Stimulated activated CD4-positive, alpha-beta T cell treated with anti-CD3 and anti-CD28 coated beads, TNF-alpha, amount 100 ng/mL, for 24 hours (primary cell): ENCODE measurements around the gene MAN1B1.

Experiments used
- DNase-seq, 3 experiments: peaks; one replicate each; pipeline ENCODE4 v3.0.0-alpha.2; 2020; ENCODE audit warnings: low read depth in 3 of 3

MAN1B1 gene

GRCh38 chr9:137086531-137087408 is at the start of gene MAN1B1:
Gene MAN1B1, plus strand, starts transcription at chr9:137086985. Its CDS starts 15 bp downstream, at chr9:137087000.
- DNase-seq: peak; percentile 99 to 100 (median 100)

GRCh38 chr9:137037035-137037434 is 49.8 kb upstream of the MAN1B1 start:
- DNase-seq: no peak

- DNase-seq: no peak
Measured at GRCh38 chr9:137037483-137037882, 49.3 kb upstream of the MAN1B1 start.

- no peak for DNase-seq
Measured at GRCh38 chr9:137038916-137039315, 47.9 kb upstream of the MAN1B1 start.

- DNase-seq: no peak
Measured at GRCh38 chr9:137039611-137040366, 47.0 kb upstream of the MAN1B1 start.

- DNase-seq: no peak
Measured at GRCh38 chr9:137040568-137040967, 46.2 kb upstream of the MAN1B1 start.

- no peak for DNase-seq
Measured at GRCh38 chr9:137041124-137041523, 45.7 kb upstream of the MAN1B1 start.

GRCh38 chr9:137042751-137043727 is 43.7 kb upstream of the MAN1B1 start:
- DNase-seq: no peak

GRCh38 chr9:137044037-137044436 is 42.7 kb upstream of the MAN1B1 start:
- DNase-seq: no peak

GRCh38 chr9:137044502-137045177 is 42.1 kb upstream of the MAN1B1 start:
- no peak for DNase-seq

- DNase-seq: no peak
Measured at GRCh38 chr9:137045294-137046087, 41.3 kb upstream of the MAN1B1 start.

GRCh38 chr9:137046088-137046787 is 40.5 kb upstream of the MAN1B1 start, which contains the start of gene NPDC1:
Gene NPDC1, minus strand, starts transcription at chr9:137046177. Its CDS starts 188 bp downstream, at chr9:137045989.
- DNase-seq: peak; percentile 63 to 79 (median 75)

GRCh38 chr9:137048655-137049543 is 37.9 kb upstream of the MAN1B1 start:
- no peak for DNase-seq

GRCh38 chr9:137049544-137050449 is 37.0 kb upstream of the MAN1B1 start:
- peak in 2 of 3 experiments; percentile 32 to 69 for DNase-seq

- no peak for DNase-seq
Measured at GRCh38 chr9:137050570-137050969, 36.2 kb upstream of the MAN1B1 start.

GRCh38 chr9:137051145-137051724 is 35.5 kb upstream of the MAN1B1 start:
- no peak for DNase-seq

GRCh38 chr9:137052293-137052692 is 34.5 kb upstream of the MAN1B1 start:
- no peak for DNase-seq
